NCI-H526 (cell line): ENCODE measurements around the gene MRPS34.
A peak's percentile ranks its signal among the peaks of the same experiment; 100 is the strongest.

Experiments
- DNase-seq, 2 experiments: peaks; one replicate each; lab custom pipeline; 2025; lab: John Stamatoyannopoulos, UW

MRPS34 gene

DNA sequence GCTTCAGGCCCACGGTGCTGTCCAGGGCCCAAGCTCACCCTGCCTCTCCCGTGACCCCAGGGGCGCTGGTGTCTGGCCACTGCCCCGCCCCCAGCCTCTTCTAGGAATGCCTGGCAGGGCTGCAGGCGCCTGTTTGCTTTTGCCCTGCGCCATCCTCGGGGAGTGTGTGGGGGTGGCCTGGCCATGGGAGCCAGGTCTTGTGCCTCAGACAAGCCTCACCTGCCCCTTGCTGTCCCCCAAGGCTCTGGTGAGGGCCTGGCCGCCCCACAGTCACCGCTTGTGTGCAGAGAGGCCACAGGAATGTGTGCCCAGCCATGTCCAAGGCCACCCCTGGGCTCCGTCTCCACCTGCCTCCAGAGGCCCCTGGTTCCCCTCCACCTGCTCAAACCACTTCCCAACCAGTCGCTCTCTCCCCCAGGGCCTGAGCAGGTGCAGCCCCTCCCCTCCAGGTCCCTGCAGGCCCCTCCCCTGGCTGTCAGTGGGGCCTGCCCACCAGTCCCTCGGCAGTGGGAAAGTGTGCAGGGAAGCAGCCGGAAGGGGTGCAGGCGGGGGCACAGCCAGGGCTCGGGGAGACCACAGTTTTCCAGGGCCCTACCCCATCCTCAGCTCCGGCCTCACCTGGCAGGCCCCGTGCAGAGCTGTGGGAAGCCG is 21.4 kb upstream of the MRPS34 start:
- DNase-seq, result peak; percentile 6 to 70

DNA sequence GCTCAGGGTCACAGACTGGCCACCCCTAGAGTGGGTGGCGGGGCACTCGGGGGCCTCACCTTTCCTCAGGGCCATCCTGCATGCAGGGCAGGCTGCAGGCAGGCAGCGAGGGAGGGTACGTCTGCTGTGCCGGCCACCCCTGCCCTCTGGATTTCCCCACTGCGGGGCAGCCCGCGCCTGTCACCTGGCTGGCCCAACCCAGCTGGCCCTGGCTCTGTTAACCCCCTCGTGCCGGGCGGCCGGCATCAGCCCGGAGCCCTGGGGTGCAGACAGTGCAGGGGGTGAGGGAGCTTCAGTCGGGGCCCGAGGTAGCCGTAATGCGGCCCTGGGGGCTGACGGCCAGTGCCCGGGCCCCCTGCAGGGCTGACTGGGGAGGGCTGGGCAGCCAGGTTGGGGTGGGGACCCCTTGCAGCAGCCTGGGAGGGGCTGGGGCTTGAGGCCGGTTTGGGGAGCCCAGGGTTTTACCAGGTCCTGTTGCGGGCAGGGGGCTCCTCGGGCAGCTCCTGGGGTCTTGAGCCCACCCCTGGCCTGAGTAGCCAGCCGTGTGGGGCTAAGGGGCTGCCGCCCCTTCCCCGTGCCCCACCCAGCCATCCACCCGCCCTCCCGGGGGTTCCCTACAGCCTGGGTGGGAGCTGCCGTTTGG is 20.8 kb upstream of the MRPS34 start, which contains the start of gene IGFALS:
Gene IGFALS, minus strand, starts transcription at position 128 of the 643 bp plus-strand sequence. Its CDS starts 53 bp downstream, at position 75.
- no peak for DNase-seq

DNA sequence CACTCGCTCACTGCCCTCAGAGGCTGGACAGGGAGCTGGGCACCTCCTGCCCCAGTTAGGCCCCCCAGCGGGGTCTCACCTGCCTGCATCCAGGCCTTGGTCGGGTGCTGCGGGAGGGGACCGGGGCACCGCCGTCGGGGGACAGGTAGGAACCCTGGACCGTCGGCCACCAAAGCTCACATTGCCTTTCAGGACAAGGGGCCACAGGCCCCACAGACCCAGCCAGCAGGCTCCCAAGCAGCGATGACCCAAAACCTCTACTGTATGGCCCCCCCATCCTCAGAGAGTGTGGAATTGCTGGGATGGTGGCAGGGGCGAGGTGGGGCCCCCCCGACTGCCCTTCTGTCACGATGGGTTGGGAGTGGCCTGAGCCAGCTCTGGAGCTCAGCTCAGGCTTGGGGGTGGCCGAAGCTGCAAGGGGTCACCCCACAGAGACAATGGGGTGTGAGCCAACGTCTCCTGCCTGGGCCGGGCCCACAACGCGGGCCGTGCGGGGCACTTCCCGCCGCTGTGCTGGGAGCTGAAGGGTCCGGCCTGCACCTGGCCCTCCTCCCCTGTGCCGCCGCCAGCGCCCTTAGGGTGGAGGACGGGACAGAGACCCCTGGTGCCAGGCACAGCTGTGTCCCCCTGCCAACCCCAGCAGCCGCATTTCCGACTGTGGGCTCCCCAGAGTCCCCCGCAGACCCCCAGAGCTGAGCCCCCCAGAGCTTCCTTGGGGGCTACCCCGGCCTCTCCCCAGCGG is 20.1 kb upstream of the MRPS34 start:
- DNase-seq, result no peak

DNA sequence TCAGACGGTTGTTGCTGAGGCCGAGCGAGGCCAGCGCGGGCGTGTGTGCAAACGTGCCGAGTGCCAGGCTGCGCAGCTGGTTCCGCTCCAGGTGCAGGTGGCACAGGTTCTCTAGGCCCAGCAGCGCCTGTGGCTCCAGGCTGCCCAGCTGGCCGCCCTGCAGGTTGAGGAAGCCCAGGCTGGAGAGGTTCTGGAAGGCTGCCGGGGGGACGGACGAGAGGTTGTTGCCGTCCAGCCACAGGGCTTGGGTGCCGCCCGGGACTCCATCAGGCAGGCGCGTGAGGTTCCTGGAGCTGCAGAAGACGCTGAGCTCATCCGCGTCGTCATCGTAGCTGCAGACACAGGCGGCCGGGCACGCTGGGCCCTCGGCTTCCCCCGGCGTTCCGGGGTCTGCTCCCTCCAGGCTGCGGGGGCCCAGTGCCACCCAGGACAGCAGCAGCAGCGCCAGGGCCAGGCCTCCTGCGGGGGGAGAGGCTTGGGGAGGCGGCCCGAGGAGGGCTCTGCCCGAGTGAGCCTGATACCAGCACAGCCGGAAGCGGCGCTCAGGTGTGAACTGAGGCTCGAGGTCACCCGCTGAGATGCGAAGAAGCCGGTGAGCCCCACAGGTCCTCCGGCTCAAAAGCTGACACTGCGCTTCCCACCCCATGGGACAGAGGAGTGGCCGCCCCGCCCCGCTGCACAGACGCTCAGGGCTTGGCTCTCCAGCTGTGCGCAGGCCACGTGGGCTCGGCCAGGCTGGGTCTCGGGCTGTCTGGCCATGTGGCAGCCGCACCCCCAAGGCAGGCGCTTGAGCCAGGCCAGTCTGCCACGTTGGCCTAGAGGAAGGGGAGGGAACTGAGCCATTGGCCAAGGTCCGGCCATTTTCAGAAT is 19.2 kb upstream of the MRPS34 start:
- no peak for DNase-seq

DNA sequence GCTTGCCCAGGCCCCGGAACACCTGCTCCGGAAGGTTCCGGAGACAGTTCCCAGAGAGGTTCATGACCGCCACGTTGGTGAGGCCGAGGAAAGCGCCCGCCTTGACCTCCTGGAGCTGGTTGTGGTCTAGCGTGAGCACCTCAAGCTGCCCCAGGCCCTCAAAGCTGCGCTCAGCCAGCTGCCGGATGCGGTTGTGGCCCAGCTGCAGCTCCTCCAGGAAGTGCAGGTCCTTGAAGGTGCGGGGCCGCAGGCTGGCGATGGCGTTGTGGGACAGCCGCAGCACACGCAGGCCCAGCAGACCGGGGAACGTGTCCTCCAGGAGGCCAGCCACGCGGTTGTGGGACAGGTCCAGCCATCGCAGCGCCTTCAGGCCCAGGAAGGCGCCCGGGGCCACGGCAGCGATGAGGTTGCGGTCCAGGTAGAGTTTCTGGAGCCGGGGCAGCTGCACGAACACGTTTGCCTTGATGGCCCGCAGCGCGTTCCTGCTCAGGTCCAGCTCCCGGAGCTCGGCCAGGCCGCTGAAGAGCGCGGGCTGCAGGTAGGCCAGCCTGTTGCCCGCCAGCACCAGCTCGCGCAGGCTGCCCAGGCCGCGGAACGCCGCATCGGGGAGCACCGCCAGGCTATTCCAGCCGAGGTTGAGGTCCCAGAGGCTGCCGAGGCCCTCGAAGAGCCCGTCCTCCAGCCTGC is 18.5 kb upstream of the MRPS34 start:
- DNase-seq, result no peak

DNA sequence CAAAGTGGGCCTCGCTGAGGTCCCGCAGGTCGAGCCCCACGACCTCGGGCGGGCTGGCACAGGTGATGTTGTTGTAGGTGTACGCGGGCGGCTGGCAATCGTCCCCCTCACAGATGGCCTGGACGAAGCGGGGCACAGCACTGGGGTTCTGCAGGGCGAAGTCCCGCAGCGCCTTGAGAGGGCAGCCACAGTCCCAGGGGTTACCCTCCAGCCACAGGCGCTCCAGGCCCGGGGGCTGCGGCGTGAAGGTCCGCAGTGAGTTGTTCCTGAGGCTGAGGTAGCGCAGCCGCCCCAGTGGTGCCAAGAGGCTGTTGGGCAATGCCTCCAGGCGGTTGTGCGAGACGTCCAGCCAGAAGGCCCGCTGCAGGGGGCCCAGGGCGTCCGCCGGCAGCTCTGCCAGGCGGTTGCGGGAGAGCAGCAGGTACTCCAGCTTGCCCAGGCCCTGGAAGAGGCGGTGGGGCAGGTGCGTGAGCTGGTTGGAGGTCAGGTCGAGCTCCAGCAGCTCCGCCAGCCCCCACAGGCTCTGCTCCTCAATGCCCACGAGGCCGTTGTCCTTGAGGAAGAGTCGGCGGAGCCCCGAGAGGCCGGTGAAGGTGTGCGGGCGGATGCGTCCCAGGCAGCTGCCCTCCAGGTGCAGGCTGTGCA is 17.8 kb upstream of the MRPS34 start:
- no peak for DNase-seq

DNA sequence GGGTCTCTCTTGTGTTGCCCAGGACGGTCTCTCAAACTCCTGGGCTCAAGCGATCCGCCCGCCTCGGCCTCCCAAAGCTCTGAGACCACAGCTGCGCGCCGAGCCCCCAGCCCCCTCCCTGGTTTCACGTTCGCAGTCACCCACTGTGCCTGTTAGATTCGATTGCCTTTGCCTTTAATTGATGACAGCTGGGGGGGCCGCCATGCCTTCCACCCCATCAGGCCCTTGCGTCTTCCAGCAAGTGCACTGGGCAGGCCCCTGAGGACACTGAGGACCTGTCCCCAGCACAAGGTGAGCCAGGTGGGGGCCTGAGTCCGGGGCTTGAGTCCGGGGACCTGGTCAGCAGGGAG is 17.3 kb upstream of the MRPS34 start:
- no peak for DNase-seq

DNA sequence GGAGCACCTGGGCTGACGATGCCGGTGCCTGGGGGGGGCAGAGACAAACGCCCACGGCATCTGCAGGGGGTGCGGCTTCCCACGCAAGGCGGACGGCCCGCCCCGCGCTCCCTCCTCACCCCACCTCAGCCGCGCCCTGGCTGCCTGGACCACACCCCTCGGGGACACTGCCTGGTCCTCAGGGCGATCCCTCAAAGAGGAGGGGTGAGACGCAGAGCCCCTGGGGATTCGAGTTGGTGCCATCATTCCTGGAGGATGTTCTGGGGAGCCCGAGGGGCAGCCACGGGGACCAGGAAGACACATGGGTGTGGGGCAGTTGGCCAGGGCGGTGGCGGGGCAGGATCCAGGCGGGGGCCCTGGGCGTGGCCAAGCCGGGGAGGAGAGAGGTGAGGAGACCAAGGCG is 16.7 kb upstream of the MRPS34 start:
- DNase-seq, result no peak

DNA sequence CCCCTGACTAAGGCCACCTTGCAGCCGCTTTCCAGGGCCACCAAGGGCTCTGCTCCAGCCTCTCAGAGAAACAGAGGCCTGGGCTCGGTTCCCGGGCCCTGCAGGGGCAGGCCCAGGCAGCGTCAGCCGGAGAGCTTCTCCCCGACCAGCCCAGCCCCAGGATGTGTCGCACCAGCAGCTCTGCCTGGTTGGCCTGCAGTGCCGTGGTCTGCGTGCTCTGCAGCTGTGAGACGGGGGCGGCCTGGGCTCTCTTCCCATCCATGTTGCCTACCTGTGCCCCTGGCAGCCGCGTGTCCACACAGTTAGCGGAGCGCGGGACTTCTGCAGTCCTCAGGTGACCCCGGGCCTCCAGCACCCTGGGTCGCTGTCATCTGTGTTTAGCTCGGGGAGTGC is 15.8 kb upstream of the MRPS34 start:
- no peak for DNase-seq

DNA sequence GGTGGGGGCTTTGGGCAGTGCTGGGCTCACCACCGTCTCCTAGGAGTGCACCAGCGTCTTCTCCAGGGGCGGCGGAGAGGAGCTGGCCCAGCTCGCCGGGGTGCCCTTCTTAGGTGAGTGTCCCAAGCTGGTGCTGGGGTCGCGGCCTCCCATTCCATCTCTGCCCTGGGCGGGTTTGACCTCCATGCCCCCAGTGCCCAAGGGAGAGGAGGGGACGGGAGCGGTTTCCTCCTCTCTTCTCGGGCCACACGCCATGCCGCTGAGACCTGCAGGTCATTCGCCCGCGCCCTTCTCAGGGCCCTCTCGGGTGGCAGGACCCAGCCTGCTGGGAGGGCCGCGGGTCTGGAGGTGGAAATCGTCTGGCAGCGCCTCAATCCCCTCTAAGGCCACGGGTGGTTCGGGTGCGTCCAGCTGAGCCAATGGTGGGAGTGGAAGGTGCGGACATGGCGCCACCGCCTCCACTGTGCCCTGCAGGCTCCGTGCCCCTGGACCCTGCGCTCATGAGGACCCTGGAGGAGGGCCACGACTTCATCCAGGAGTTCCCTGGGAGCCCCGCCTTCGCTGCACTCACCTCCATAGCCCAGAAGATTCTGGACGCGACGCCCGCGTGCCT is 15.3 kb upstream of the MRPS34 start:
- DNase-seq, result no peak

DNA sequence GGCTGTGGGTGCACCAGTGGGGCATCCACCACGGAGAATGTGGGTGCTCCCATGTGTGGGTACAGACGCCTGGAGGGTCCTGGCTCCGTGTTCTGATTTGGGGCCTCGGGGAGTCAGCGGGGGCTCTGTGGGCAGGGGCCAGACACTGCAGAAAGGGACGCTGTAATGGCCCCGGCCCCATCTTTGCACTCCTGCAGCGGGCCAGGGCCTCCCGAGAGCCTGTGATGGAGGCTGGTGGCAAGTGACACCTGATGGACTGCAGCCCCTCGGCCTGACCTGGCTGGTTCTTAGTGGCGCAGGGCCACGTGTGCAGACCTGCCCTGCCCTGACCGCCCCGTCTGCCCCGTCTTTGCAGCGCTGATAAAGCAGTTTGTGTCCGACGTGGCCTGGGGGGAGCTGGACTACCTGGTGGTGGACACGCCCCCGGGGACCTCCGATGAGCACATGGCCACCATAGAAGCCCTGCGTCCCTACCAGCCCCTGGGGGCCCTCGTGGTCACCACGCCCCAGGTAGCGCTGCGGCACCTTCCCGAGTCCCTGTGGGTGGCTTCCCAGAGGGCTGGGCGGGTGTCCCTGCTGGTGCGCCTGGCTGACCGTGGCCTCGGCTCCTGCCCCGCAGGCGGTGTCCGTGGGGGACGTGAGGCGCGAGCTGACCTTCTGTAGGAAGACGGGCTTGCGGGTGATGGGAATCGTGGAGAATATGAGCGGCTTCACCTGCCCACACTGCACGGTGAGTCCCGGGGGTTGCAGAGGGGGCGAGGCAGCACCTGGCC is 14.6 kb upstream of the MRPS34 start:
- DNase-seq, result no peak

DNA sequence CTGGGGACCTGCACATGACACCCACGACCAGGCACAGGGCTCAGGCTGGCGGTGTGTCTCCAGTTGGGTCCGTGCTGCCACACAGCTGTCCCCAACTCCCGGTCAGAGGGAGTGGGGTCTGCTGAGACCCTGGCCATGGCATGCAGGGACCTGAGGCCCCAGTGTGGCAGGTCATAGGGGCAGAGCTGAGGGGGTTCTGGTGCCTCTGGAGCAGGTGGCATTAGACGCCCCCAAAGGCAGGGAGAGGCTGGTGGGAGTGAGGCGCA is 14.1 kb upstream of the MRPS34 start:
- DNase-seq, result no peak

DNA sequence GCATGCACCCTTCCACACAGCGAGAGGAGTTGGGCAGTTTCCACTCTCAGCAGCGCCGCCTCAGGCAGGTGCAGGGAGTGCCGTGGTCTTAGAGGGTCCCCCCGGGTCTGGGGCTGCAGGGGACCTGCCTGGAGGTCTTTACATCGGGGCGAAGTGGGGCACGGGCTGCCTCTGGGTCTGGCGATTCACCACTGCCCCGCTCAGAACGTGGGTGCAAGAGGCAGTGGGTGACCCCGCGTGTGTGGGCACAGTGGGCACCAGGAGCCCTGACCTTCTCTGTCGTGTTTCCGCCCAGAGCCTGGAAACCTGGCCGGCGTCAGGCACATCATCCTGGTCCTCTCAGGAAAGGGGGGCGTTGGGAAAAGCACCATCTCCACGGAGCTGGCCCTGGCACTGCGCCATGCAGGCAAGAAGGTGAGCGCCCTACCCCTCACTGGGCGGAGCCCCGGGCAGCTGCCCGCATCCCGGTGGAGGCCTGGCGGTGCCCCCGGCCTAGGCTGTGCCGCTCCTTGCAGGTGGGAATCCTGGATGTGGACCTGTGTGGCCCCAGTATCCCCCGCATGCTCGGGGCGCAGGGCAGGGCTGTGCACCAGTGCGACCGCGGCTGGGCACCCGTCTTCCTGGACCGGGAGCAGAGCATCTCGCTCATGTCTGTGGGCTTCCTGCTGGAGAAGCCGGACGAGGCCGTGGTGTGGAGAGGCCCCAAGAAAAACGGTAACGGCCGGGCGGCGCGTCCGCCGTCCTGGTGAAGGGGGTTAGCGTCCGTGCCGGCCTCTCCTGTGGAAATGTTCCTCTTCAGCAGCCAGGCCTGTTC is 13.5 kb upstream of the MRPS34 start:
- DNase-seq, result no peak

DNA sequence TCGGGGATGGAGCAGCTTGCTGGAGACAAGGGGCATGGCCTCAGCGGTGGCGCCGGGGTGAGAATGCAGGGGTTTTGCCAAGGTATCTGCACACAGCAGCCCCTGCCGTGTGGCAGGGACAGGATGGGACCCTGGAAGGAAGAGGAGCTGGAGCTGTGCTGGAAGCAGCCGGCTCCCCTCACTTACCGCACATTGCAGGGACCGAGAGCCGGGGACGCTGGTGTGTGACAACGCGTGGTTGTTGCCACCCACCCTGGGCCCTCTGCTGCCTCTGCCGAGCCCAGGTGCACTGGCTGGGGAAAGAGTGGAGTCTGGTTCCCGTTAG is 12.9 kb upstream of the MRPS34 start:
- DNase-seq, result no peak

DNA sequence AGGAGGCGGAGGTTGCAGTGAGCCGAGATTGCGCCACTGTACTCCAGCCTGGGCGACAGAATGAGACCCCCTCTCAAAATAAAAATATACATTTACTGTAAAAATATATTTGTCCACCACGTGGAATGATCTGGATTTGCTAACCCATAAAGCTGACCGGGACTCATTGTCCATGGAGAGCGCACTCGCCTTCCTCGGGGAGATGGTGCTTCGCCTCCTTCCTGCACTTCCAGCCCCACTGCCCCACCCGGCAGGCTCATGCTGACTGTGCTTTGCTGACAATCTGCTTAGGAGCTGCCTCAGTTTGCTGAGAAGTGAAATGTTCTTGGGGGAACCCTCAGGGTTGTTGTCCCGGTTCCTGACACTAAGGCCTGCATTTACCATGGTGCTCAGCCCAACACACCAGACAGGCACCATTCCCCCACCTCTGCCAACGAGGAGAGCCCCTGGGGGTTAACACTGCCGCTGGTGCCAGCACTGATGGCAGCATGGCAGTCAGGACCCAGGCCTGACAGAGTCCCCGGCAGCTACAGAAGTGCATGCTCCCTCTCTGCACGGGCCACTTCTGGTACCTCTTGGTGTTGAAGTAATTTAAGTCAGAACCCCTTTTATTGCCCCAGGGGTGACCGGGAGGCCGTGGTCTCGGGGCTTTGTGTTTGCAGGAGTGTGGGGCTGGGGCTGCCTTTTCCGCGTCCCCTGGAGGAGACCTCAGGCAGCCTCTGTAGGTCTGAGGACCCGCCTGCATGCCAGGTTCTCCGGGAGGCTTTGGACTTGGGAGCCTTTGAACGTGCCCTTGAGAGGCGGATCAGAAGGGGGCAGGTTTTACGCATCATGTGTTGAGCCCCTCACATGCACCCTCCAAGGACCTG is 12.3 kb upstream of the MRPS34 start:
- no peak for DNase-seq

DNA sequence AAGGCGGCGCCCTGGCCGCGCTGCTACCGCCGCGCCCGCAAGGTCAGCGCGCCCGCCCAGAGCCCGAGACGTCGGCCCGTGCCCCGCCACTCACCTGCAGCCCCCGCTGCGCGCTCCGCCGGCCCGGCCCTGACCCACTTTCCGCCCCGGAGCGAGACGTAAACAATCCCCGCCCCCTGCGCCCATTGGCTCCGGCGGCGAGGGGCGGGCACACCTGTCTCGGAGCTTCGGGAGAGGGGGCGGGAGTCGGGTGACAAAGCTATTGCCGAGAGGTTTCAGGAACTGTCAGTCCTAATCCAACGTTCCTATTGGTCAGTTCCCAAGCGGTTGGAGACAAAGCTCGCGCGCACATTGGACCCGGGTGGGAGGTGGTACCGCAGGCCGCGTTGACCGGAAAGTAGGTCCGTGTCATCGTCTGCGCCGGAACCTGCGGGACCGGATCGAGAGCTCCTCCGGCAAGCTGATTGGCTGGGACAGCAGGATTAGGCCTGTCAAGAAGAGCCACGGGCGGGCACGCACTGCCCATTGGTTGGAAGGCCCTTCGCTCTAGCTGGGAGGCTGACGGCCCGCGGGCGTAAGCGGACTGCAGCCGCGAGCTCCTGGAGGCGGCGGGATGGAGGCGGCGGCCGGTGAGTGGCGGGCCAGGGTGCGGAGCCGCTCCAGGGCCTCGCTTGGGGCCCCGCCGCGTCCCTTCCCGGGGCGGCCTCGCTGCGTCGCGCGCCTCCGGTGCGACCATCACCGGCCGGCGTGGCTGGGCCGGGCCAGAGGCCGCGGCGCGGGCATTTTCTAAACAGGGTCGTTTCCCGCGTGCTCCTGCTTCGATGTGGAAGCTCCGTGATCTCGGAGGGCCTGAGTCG is 9.7 kb upstream of the MRPS34 start, which contains the start of the genes NUBP2 and SPSB3:
Gene NUBP2, plus strand, starts transcription at position 553 of the 857 bp plus-strand sequence. Its CDS starts 61 bp downstream, at position 614.
Gene SPSB3, minus strand, starts transcription at position 164 of the 857 bp plus-strand sequence. CDS start 1,088 bp downstream, outside the sequence.
- DNase-seq, result peak; percentile 97 to 98

DNA sequence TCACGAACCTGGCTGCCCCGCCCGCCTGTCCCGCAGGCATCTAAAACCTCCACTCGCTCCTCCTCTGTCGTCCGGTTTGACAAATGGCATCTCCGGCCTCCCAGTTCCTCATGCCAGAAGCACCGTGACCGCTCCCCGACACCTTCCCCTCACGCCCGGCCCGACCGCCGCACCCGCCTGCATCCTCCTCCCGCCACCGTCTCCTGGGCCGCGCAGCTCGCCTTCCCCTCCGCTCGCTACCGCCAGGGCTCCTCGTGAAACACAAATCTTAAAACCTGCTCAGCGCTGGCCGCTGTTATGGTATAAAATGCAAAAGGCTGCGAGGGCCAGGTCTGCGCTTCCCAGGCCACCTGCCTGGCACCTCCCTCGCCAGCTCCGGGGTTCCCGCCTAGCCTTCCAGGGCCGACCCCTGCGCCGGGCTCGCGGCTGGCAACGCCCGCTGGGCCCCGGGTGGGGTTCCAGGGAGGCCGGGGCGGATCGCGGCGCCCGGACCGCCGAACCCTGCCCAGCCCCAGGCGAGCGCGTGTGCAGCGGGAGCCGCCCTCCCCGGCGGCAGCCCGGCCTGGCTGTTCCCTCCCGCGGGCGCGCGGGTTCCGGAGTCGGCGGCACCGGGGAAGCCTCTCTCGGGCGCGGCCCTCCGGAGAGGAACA is 8.9 kb upstream of the MRPS34 start:
- no peak for DNase-seq
